Breast epithelium (tissue), 4 donors: ENCODE measurements around the gene GPR89A. TPM values are rescaled to one million over a fixed set of nuclear protein-coding genes. Genes with fewer than 3 reads are reported as not detected.
A peak's percentile ranks its signal among the peaks of the same experiment; 100 is the strongest.
"Not testable (repeated sequence)": the region's sequence is repeated elsewhere in the genome, so short reads cannot be mapped to it uniquely, and the experiment has no call there.

Source experiments
- DNase-seq, 2 donors: peaks; one replicate each; pipeline ENCODE4 v3.0.0-alpha.2; 2019; ENCODE audit warnings: low spot score in 2 of 2
- H3K27ac ChIP-seq, 2 donors: fragments of 200-600 bp; sonication (generic) in 1 of 2; one replicate each; pipeline ENCODE4 v1.5.1; 2016 to 2019; ENCODE audit warnings: mild to moderate bottlenecking in 1 of 2
- H3K27me3 ChIP-seq, 2 donors: fragments of 200-600 bp; sonication (generic) in 1 of 2; one replicate each; pipeline versions ENCODE4 v1.5.1 to v1.6.0; 2017 to 2019; ENCODE audit warnings: control low read depth in 1 of 2, mild to moderate bottlenecking in 1 of 2
- H3K36me3 ChIP-seq: fragments of 200-600 bp; one replicate; pipeline ENCODE4 v1.5.1; 2019
- H3K4me1 ChIP-seq, 2 donors: fragments of 200-600 bp; sonication (generic); one replicate each; pipeline ENCODE4 v1.5.1; 2016 to 2019; ENCODE audit warnings: control low read depth in 1 of 2
- H3K4me3 ChIP-seq, 3 donors: fragments of 200-600 bp; sonication (generic); 1 replicate in 2 of 3; 2 replicates in 1 of 3; pipeline ENCODE4 v1.5.1; 2016 to 2019; ENCODE audit warnings: mild to moderate bottlenecking in 3 of 3, moderate library complexity in 2 of 3
- H3K9me3 ChIP-seq, 2 donors: fragments of 200-600 bp; sonication (generic) in 1 of 2; one replicate each; pipeline ENCODE4 v1.5.1; 2016 to 2019; ENCODE audit warnings: control low read depth in 1 of 2
- POLR2A ChIP-seq: fragments of 450-650 bp; IDR thresholded peaks from one replicate; pipeline ENCODE4 v1.6.1; 2016; ENCODE audit warnings: antibody characterized with exemption, mild to moderate bottlenecking, moderate library complexity
- POLR2AphosphoS5 ChIP-seq, 3 donors: sonication (generic); formaldehyde crosslinking; IDR thresholded peaks; one replicate each; pipeline ENCODE4 v1.6.1; 2017; ENCODE audit warnings: antibody characterized with exemption in 3 of 3
- intact Hi-C: fragments of 100-400 bp; cut with DNase I; formaldehyde crosslinking; loops from one replicate; pipeline ENCODE4 v1.15.1; 2023; ENCODE audit warnings: low total_unique reads
- total RNA-seq, 3 donors: library from RNA; depleted of rRNA; stranded (reverse); fragments of >200 nt; gene quantifications; one replicate each; pipeline ENCODE4 v1.1.0, GENCODE V29; 2016
- TF ChIP-seq, protein P1 (sequence below), 3 donors: fragments of 450-650 bp; IDR thresholded peaks; one replicate each; pipeline ENCODE4 v1.5.1; 2016 to 2017; ENCODE audit warnings: antibody characterized with exemption in 3 of 3, mild to moderate bottlenecking in 3 of 3, moderate library complexity in 3 of 3

Gene GPR89A
- total RNA-seq = 10 to 100 TPM; 31.7 to 40.5 (median 34.1) TPM

GRCh38 chr1:145607833-145608733 lies at the start of gene GPR89A:
TSS of gene GPR89A (plus strand) at chr1:145607988. CDS start at chr1:145608134, 146 bp downstream.
- H3K9me3 ChIP-seq, H3K4me1 ChIP-seq, H3K36me3 ChIP-seq, intact Hi-C loops, H3K27me3 ChIP-seq: not testable (repeated sequence)
- H3K4me3 ChIP-seq = peak within 1 kb of the TSS; percentile 68 to 77 (median 70)
- peak within 1 kb of the TSS; percentile 75 to 83 for H3K27ac ChIP-seq
- peak; percentile 95 for DNase-seq
- peak in 2 of 3 donors; percentile 46 to 50 for TF ChIP-seq POLR2AphosphoS5 (IDR thresholded peaks at IDR 0.05)

DNA sequence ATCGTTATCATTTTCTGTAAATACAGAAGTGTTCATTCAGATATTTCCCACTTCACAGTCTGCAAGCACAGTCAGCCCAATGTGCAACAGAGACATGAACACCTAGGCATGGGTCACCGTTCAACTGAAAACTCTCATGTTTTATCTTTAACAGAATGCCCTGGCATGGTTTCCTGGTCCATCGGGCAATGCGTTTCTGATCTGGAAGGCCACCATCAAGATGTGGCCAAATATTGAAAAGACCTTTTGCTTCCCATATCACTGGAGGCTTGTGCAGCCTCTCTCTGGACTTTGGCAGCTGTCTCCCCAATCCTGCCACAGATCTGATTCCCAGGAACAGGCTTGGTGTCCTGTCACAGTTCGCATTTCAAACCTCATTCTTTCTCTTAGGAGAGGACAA lies 21.0 kb upstream of the GPR89A start:
- DNase-seq, intact Hi-C loops: not testable (repeated sequence)

GRCh38 chr1:145590806-145591205 lies 17.0 kb upstream of the GPR89A start:
- intact Hi-C loops, H3K27me3 ChIP-seq, H3K27ac ChIP-seq, H3K4me1 ChIP-seq, DNase-seq, H3K9me3 ChIP-seq, H3K36me3 ChIP-seq, H3K4me3 ChIP-seq: not testable (repeated sequence)
- TF ChIP-seq, protein P1, sequence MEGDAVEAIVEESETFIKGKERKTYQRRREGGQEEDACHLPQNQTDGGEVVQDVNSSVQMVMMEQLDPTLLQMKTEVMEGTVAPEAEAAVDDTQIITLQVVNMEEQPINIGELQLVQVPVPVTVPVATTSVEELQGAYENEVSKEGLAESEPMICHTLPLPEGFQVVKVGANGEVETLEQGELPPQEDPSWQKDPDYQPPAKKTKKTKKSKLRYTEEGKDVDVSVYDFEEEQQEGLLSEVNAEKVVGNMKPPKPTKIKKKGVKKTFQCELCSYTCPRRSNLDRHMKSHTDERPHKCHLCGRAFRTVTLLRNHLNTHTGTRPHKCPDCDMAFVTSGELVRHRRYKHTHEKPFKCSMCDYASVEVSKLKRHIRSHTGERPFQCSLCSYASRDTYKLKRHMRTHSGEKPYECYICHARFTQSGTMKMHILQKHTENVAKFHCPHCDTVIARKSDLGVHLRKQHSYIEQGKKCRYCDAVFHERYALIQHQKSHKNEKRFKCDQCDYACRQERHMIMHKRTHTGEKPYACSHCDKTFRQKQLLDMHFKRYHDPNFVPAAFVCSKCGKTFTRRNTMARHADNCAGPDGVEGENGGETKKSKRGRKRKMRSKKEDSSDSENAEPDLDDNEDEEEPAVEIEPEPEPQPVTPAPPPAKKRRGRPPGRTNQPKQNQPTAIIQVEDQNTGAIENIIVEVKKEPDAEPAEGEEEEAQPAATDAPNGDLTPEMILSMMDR (IDR thresholded peaks at IDR 0.05) = peak in 1 of 3 donors; percentile 21

More for the DNA sequence above, 21.0 kb upstream of the GPR89A start:
- H3K27ac ChIP-seq, H3K9me3 ChIP-seq, H3K4me3 ChIP-seq, H3K36me3 ChIP-seq, H3K27me3 ChIP-seq, H3K4me1 ChIP-seq: not testable (repeated sequence)

GRCh38 chr1:145592347-145592746 lies 15.4 kb upstream of the GPR89A start:
- H3K27ac ChIP-seq, H3K4me1 ChIP-seq, H3K27me3 ChIP-seq, intact Hi-C loops, H3K9me3 ChIP-seq, H3K36me3 ChIP-seq, H3K4me3 ChIP-seq, DNase-seq: not testable (repeated sequence)

GRCh38 chr1:145595421-145595820 lies 12.4 kb upstream of the GPR89A start:
- intact Hi-C loops, H3K27ac ChIP-seq, H3K4me1 ChIP-seq, H3K27me3 ChIP-seq, H3K4me3 ChIP-seq, H3K36me3 ChIP-seq, H3K9me3 ChIP-seq, DNase-seq: not testable (repeated sequence)

GRCh38 chr1:145596236-145596635 lies 11.6 kb upstream of the GPR89A start:
- intact Hi-C loops, DNase-seq, H3K27me3 ChIP-seq, H3K9me3 ChIP-seq, H3K27ac ChIP-seq, H3K4me1 ChIP-seq, H3K4me3 ChIP-seq, H3K36me3 ChIP-seq: not testable (repeated sequence)

DNA sequence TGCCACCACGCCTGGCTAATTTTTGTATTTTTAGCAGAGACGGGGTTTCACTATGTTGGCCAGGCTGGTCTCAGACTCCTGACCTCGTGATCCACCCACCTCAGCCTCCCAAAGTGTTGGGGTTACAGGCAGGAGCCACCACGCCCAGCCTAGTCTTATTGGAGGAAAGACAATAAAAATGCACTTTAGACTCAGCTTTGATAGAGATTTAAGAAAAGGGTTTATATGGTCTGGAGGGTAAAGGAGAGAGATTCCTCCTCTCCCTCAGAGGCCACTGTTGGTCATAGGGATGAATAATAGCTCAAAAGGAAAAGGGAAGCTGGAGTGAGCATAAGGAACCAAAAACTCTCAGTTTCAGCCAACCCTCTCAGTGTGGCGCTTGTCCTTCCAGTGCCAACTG lies 8.4 kb upstream of the GPR89A start:
- H3K27me3 ChIP-seq, H3K4me3 ChIP-seq, H3K27ac ChIP-seq, intact Hi-C loops, H3K4me1 ChIP-seq, H3K36me3 ChIP-seq, H3K9me3 ChIP-seq, DNase-seq: not testable (repeated sequence)

GRCh38 chr1:145601593-145601992 lies 6.2 kb upstream of the GPR89A start:
- no peak overlapping the region for H3K4me3 ChIP-seq
- no peaks in the 10 kb centered on the region for H3K36me3 ChIP-seq
- intact Hi-C loops = no loop called here

GRCh38 chr1:145606840-145607239 lies 948 bp upstream of the GPR89A start:
- intact Hi-C loops, H3K27me3 ChIP-seq, H3K4me3 ChIP-seq, H3K27ac ChIP-seq, H3K9me3 ChIP-seq, H3K36me3 ChIP-seq, H3K4me1 ChIP-seq, DNase-seq: not testable (repeated sequence)

More at GRCh38 chr1:145601593-145601992, 6.2 kb upstream of the GPR89A start:
- Histone ChIP-seq H3K27me3 (no peaks in the 10 kb centered on the region), H3K27ac (no peak overlapping the region), H3K4me1 (no peaks in the 10 kb centered on the region), H3K9me3 (no peaks in the 10 kb centered on the region)
- no peak for DNase-seq
- no peak for TF ChIP-seq POLR2A
- TF ChIP-seq POLR2AphosphoS5 (IDR thresholded peaks at IDR 0.05) = no peak
- TF ChIP-seq, protein P1 (IDR thresholded peaks at IDR 0.05) = no peak

- H3K27ac ChIP-seq, H3K9me3 ChIP-seq, H3K4me3 ChIP-seq, H3K27me3 ChIP-seq, DNase-seq, intact Hi-C loops, H3K36me3 ChIP-seq, H3K4me1 ChIP-seq: not testable (repeated sequence)
Observed at GRCh38 chr1:145607289-145607688, 499 bp upstream of the GPR89A start.

DNA sequence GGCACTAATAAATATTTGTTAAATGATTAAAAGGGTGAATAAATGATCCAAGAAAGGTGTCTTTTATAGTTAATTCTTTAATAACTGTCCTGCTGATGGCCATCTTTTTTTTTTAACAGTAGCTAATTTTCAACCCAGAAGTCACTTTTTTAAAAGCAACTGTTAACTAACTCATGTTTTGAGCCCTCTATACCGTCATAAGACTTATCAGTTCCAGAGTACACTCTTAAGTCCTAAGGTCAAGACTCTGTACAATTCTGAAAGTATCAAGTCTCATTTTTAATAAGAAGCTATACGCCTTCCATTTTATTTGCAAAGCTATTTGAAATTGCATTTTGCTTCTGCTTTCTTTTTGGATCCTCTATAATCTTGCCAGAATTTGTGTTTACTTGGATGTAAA lies 3.0 kb downstream of the GPR89A start:
- H3K4me3 ChIP-seq, H3K4me1 ChIP-seq, H3K36me3 ChIP-seq, H3K27me3 ChIP-seq, DNase-seq, H3K27ac ChIP-seq, H3K9me3 ChIP-seq, intact Hi-C loops: not testable (repeated sequence)
